K562 (cell line): Measurements from ENCODE around the gene SIM1. TPM values are rescaled to one million over a fixed set of nuclear protein-coding genes. Genes with fewer than 3 reads are reported as not detected.

Source experiments
- ATAC-seq: fragments of 200-7000 bp; cut with Tn5 transposase; 3 replicates; pipeline ENCODE4 v1.9.1; 2020; ENCODE audit warnings: moderate library complexity
- BruUV-seq: library from RNA; stranded (reverse); fragments of 400-500 nt; replicated peaks from 2 replicates; lab custom pipeline; 2021; lab: Mats Ljungman, UMichigan
- CTCF ChIA-PET: fragments of 300-600 bp; formaldehyde crosslinking; extraction: SDS; loops from one replicate; lab custom pipeline; 2021; ENCODE audit warnings: low intra/inter-chr PET ratio; lab: Yijun Ruan, JAX
- POLR2A ChIA-PET: fragments of 300-600, 350-650 bp; sonication (Branson Sonifier 250); formaldehyde crosslinking; extraction: SDS; loops from one replicate; lab custom pipeline; 2021; ENCODE audit warnings: antibody characterized with exemption, inconsistent platforms; lab: Yijun Ruan, JAX
- DNase-seq, 4 experiments: peaks; one replicate each; pipeline versions ENCODE4 v3.0.0 to v3.0.0-alpha.2; 2011 to 2018; ENCODE audit warnings: low spot score in 3 of 4, mixed read lengths in 3 of 4; ENCODE audit errors: extremely low read depth in 1 of 4
- FAIRE-seq: peaks from 2 replicates; lab custom pipeline; 2011; peaks lifted over from hg19 to GRCh38; lab: Jason Lieb, UNC
- H2AFZ ChIP-seq: 2 replicates; pipeline ENCODE4 v1.6.0; 2011; ENCODE audit warnings: low read depth, low read length, control low read depth, inconsistent platforms
- H3K27ac ChIP-seq: fragments of 200-600 bp; 3 replicates; pipeline ENCODE4 v1.8.0; 2011; ENCODE audit warnings: low read depth, mild to moderate bottlenecking, control low read depth, inconsistent platforms, low read length, moderate library complexity, mixed read lengths; ENCODE audit errors: extremely low read depth
- H3K27me3 ChIP-seq, 2 experiments: fragments of 300-600 bp in 1 of 2; 2 replicates in 1 of 2; 3 replicates in 1 of 2; pipeline versions ENCODE4 v1.6.0 to v1.8.0; 2011; ENCODE audit warnings: inconsistent platforms in 2 of 2, low read length in 2 of 2, mild to moderate bottlenecking in 1 of 2, mixed read lengths in 1 of 2, moderate library complexity in 1 of 2; ENCODE audit not compliant: control insufficient read depth in 2 of 2, insufficient read depth in 2 of 2
- H3K36me3 ChIP-seq: fragments of 300-600 bp; 3 replicates; pipeline ENCODE4 v1.8.0; 2011; ENCODE audit warnings: mild to moderate bottlenecking, low read length, inconsistent platforms; ENCODE audit not compliant: control insufficient read depth, insufficient read depth
- H3K4me1 ChIP-seq, 2 experiments: fragments of 200-600 bp in 1 of 2; replicated peaks in 1 of 2; 2 replicates in 1 of 2; 3 replicates in 1 of 2; pipeline versions ENCODE4 v1.5.1 to v1.8.0; 2011; ENCODE audit warnings: inconsistent platforms in 2 of 2, low read length in 2 of 2, mild to moderate bottlenecking in 1 of 2, mixed read lengths in 1 of 2, moderate library complexity in 1 of 2; ENCODE audit not compliant: control insufficient read depth in 2 of 2, insufficient read depth in 2 of 2
- H3K4me2 ChIP-seq: 2 replicates; pipeline ENCODE4 v1.6.1; 2011; ENCODE audit warnings: low read length, control low read depth, inconsistent platforms, mixed read lengths; ENCODE audit not compliant: insufficient read depth
- H3K4me3 ChIP-seq: fragments of 200-600 bp; sonication (generic), shearing (Covaris generic); 2 replicates; pipeline ENCODE4 v1.5.1; 2016; ENCODE audit warnings: control low read depth, inconsistent platforms
- H3K79me2 ChIP-seq: fragments of 200-600 bp; 3 replicates; pipeline ENCODE4 v1.8.0; 2011; ENCODE audit warnings: low read length, inconsistent platforms; ENCODE audit not compliant: control insufficient read depth, insufficient read depth
- H3K9ac ChIP-seq, 2 experiments: 2 replicates each; pipeline versions ENCODE4 v1.6.0 to v1.6.1; 2011; ENCODE audit warnings: low read depth in 2 of 2, low read length in 2 of 2, control low read depth in 1 of 2, inconsistent platforms in 1 of 2, mild to moderate bottlenecking in 1 of 2, mixed read lengths in 1 of 2; ENCODE audit not compliant: insufficient read depth in 1 of 2
- H3K9me1 ChIP-seq: one replicate; pipeline ENCODE4 v1.6.0; 2011; ENCODE audit warnings: inconsistent platforms, mild to moderate bottlenecking, low read length, moderate library complexity; ENCODE audit not compliant: control insufficient read depth, insufficient read depth
- H3K9me3 ChIP-seq: replicated peaks from 2 replicates; pipeline ENCODE4 v1.5.1; 2011; ENCODE audit warnings: low read depth, low read length, inconsistent platforms; ENCODE audit not compliant: control insufficient read depth, insufficient read depth
- H4K20me1 ChIP-seq: replicated peaks from 2 replicates; pipeline ENCODE4 v1.6.1; 2011; ENCODE audit warnings: low read length, inconsistent platforms, mixed read lengths; ENCODE audit not compliant: control insufficient read depth, insufficient read depth
- KDM1A ChIP-seq, 2 experiments: fragments of 450-650 bp; IDR thresholded peaks; 2 replicates each; pipeline ENCODE4 v1.6.1; 2016; ENCODE audit warnings: mild to moderate bottlenecking in 2 of 2
- KLF13 ChIP-seq: fragments of 450-650 bp; IDR thresholded peaks from 2 replicates; pipeline ENCODE4 v1.6.1; 2016; ENCODE audit warnings: missing genetic modification characterization, low read depth, mild to moderate bottlenecking, missing compliant biosample characterization, moderate library complexity, borderline replicate concordance
- KLF6 ChIP-seq: fragments of 250-450 bp; sonication (Bioruptor Pico); IDR thresholded peaks from 2 replicates; pipeline ENCODE4 v1.4.0; 2020; ENCODE audit warnings: mild to moderate bottlenecking, moderate library complexity, borderline replicate concordance
- NR4A1 ChIP-seq, 2 experiments: fragments of 250-450 bp in 1 of 2; fragments of 450-650 bp in 1 of 2; sonication (Bioruptor Pico) in 1 of 2; IDR thresholded peaks; 2 replicates each; pipeline versions ENCODE4 v1.4.0 to v1.6.1; 2016 to 2020; ENCODE audit warnings: mild to moderate bottlenecking in 2 of 2, missing compliant biosample characterization in 1 of 2, missing genetic modification characterization in 1 of 2, moderate library complexity in 1 of 2
- PTRF ChIP-seq: fragments of 450-650 bp; IDR thresholded peaks from 2 replicates; pipeline ENCODE4 v1.6.1; 2016; ENCODE audit warnings: mild to moderate bottlenecking, missing genetic modification characterization, missing compliant biosample characterization
- RAD21 ChIP-seq, 2 experiments: fragments of 250-450 bp in 1 of 2; fragments of 450-650 bp in 1 of 2; sonication (Bioruptor Pico) in 1 of 2; formaldehyde crosslinking in 1 of 2; IDR thresholded peaks in 1 of 2; conservative IDR thresholded peaks in 1 of 2; 2 replicates each; pipeline versions ENCODE4 v1.4.0 to v1.8.0; 2020 to 2022; ENCODE audit warnings: mild to moderate bottlenecking in 2 of 2, moderate library complexity in 1 of 2
- TAF15 ChIP-seq: fragments of 200-400 bp; formaldehyde crosslinking; IDR thresholded peaks from 2 replicates; pipeline ENCODE4 v1.6.1; 2017; ENCODE audit warnings: mild to moderate bottlenecking, low read depth, low read length, moderate library complexity
- U2AF1 ChIP-seq: fragments of 200-400 bp; formaldehyde crosslinking; optimal IDR thresholded peaks from 2 replicates; pipeline ENCODE3; 2017; ENCODE audit warnings: mild to moderate bottlenecking, low read depth, low read length, moderate library complexity
- ZNF444 ChIP-seq: fragments of 250-450 bp; sonication (Bioruptor Pico); IDR thresholded peaks from 2 replicates; pipeline ENCODE4 v1.4.0; 2020; ENCODE audit warnings: mild to moderate bottlenecking, moderate library complexity
- whole genome bisulfite sequencing: fragments of 100-300 bp; shearing (Covaris generic); methylation state at CpG from one replicate; pipeline ENCODE4 v1.1.6; 2016; ENCODE audit warnings: low coverage, mixed read lengths; ENCODE audit not compliant: insufficient coverage; ENCODE audit errors: missing lambda C conversion rate; 5-methylcytosine and 5-hydroxymethylcytosine counted together
- in situ Hi-C: fragments of 300-500 bp; cut with MboI; formaldehyde crosslinking; loops from 4 replicates; pipeline ENCODE4 v1.15.0; 2018; ENCODE audit warnings: inconsistent platforms, mixed read lengths
- intact Hi-C: fragments of 100-400 bp; cut with micrococcal nuclease; formaldehyde crosslinking; loops from 2 replicates; pipeline ENCODE4 v1.14.2; 2022
- polyA plus RNA-seq, 8 experiments: library from polyadenylated mRNA; depleted of rRNA in 4 of 8; stranded (reverse) in 5 of 8; unstranded in 3 of 8; fragments of >200 nt; fragmentation: Nextera tagmentation in 2 of 8; fragmentation: Illumina TruSeq in 1 of 8; extraction: Ambion mirVana in 2 of 8; extraction: Trizol in 1 of 8; gene quantifications; 2 replicates each; pipeline versions ENCODE4 v1.2.1 to v1.2.3, GENCODE V29; 2011 to 2014; ENCODE audit warnings: inconsistent platforms in 1 of 8, missing spikeins in 1 of 8
- total RNA-seq, 7 experiments: library from RNA; depleted of rRNA in 6 of 7; stranded (reverse); fragments of >200 nt in 6 of 7; fragmentation: Illumina TruSeq in 2 of 7; extraction: Trizol in 2 of 7; gene quantifications; 2 replicates each; pipeline versions ENCODE4 v1.2.1 to v1.2.3, GENCODE V29; 2011 to 2021; ENCODE audit warnings: low replicate concordance in 1 of 7
- TF ChIP-seq, protein P1 (sequence below), 2 experiments: fragments of 450-650 bp; conservative IDR thresholded peaks; 2 replicates each; pipeline ENCODE4 v1.6.1; 2017; ENCODE audit warnings: mild to moderate bottlenecking in 2 of 2, moderate library complexity in 2 of 2

Gene SIM1
- total and polyA plus RNA-seq, 9 of the 15 experiments (the other 6 are each of a cell fraction or from before 2014, with no cell fraction given): not detected

DNA sequence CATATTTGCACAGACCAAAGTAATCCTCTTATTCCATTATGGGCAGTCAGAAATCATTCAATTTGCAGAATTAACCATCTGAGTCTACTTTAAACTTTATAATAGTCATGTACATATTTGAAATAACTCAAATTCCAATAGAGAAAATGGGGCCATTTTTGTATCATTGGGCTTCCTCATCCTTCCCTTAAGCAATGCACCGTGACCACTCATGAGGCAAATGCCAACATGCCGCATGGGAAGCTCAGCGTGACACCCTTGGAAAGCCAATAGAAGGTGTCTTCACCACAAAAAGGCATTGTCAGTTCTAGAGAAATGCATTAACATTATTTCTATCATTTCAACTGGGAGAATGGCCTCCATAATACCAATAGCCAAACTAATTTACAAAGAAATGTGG lies 38.5 kb downstream of the SIM1 start (continued):
- TF ChIP-seq KLF13 (tag) (no peak), KDM1A (IDR thresholded peaks at IDR 0.05) (no peak), U2AF1 (no peak), PTRF (tag) (no peak), ZNF444 (CRISPR knock-in tag) (no peak), RAD21 (CRISPR knock-in tag; conservative IDR thresholded peaks at IDR 0.05 in 1 of 2, IDR thresholded peaks at IDR 0.05 in 1 of 2) (no peak), NR4A1 (CRISPR knock-in tag; IDR thresholded peaks at IDR 0.05) (no peak), NR4A1 (tag; IDR thresholded peaks at IDR 0.05) (no peak)

DNA sequence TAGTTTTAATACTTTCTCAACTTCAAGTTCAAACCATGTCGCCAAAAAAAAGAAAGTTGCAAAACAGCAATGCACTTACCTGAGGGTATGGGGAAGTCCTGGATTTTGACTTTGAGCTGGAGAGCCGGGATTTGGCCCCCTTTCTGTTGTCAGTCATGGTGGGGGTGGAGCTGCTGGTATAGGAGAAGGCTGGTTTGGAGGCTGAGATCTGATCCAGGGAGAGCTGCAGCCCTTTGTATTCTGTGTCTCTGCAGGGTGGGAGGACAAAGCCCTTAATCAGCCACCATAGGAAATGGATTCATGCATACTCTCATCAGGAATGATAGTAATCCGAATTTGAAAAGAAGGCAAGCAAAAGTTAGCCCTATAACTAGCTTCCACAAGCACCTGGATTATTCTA lies 44.0 kb downstream of the SIM1 start:
- H3K4me3 ChIP-seq: no peak overlapping the region
- H3K9ac ChIP-seq: no peak overlapping the region
- intact Hi-C loops: no loop called here
- H3K4me1 ChIP-seq: no peaks in the 10 kb centered on the region
- 0% methylated on average over 3 of the region's 3 CpGs for WGBS
- ChIA-PET POLR2A (interaction anchor here (0.8 kb wide), 1 partner anchor 10 kb away, joined by 3 read pairs; no protein-coding TSS in a partner anchor), CTCF (no interaction called here)
- no peak overlapping the region for H2AFZ ChIP-seq
- ATAC-seq (no peak), DNase-seq (no peak), FAIRE-seq (no peak)
- H3K27me3 ChIP-seq: no peaks in the 10 kb centered on the region
- no peak overlapping the region for H3K27ac ChIP-seq
- no TSS peak for BruUV-seq
- no peaks in the 10 kb centered on the region for H3K9me1 ChIP-seq
- in situ Hi-C loops: no loop called here
- H3K36me3 ChIP-seq: no peaks in the 10 kb centered on the region
- no peaks in the 10 kb centered on the region for H3K9me3 ChIP-seq
- no peak overlapping the region for H3K4me2 ChIP-seq
- H3K79me2 ChIP-seq: no peaks in the 10 kb centered on the region
- no peaks in the 10 kb centered on the region for H4K20me1 ChIP-seq
- TF ChIP-seq, protein P1, sequence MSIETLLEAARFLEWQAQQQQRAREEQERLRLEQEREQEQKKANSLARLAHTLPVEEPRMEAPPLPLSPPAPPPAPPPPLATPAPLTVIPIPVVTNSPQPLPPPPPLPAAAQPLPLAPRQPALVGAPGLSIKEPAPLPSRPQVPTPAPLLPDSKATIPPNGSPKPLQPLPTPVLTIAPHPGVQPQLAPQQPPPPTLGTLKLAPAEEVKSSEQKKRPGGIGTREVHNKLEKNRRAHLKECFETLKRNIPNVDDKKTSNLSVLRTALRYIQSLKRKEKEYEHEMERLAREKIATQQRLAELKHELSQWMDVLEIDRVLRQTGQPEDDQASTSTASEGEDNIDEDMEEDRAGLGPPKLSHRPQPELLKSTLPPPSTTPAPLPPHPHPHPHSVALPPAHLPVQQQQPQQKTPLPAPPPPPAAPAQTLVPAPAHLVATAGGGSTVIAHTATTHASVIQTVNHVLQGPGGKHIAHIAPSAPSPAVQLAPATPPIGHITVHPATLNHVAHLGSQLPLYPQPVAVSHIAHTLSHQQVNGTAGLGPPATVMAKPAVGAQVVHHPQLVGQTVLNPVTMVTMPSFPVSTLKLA (conservative IDR thresholded peaks at IDR 0.05): no peak
- TF ChIP-seq TAF15: no peak
- no peak for TF ChIP-seq KLF6
